IMR-90 (cell line): ENCODE data around the gene PRELID3B. TPM values are rescaled to one million over a fixed set of nuclear protein-coding genes. Genes with fewer than 3 reads are reported as not detected.

Source experiments
- ATAC-seq: fragments of 200-7000 bp; cut with Tn5 transposase; 2 replicates; pipeline ENCODE4 v1.9.1; 2020; ENCODE audit warnings: low read depth, mild to moderate bottlenecking, moderate library complexity
- BruUV-seq: library from RNA; stranded (reverse); fragments of 400-500 nt; replicated peaks from 2 replicates; lab custom pipeline; 2021; lab: Mats Ljungman, UMichigan
- CTCF ChIA-PET: fragments of 300-600 bp; formaldehyde crosslinking; extraction: SDS; loops from one replicate; lab custom pipeline; 2021; ENCODE audit warnings: antibody characterized with exemption; lab: Yijun Ruan, JAX
- POLR2A ChIA-PET: fragments of 300-600 bp; sonication (Branson Sonifier 250); formaldehyde crosslinking; loops from one replicate; lab custom pipeline; 2022; ENCODE audit warnings: antibody characterized with exemption; ENCODE audit not compliant: unreplicated experiment; lab: Charles Lee
- DNase-seq: peaks from one replicate; pipeline ENCODE4 v3.0.0; 2013
- H2AFZ ChIP-seq: replicated peaks from 2 replicates; pipeline ENCODE3; 2013; ENCODE audit warnings: low read length, mild to moderate bottlenecking; ENCODE audit not compliant: poor library complexity
- H2AK5ac ChIP-seq: 2 replicates; pipeline ENCODE4 v1.6.1; 2013; ENCODE audit warnings: low read depth, low read length, inconsistent platforms
- H2AK9ac ChIP-seq: replicated peaks from 2 replicates; pipeline ENCODE3; 2013; ENCODE audit warnings: mild to moderate bottlenecking, low read depth, low read length, moderate library complexity; ENCODE audit not compliant: poor library complexity
- H2BK120ac ChIP-seq: 2 replicates; pipeline ENCODE4 v1.6.1; 2013; ENCODE audit warnings: low read depth, low read length, inconsistent platforms
- H2BK15ac ChIP-seq: 3 replicates; pipeline ENCODE4 v1.6.1; 2013; ENCODE audit warnings: low read depth, low read length, inconsistent platforms
- H2BK20ac ChIP-seq: 2 replicates; pipeline ENCODE4 v1.6.1; 2013; ENCODE audit warnings: low read depth, mild to moderate bottlenecking, inconsistent platforms, low read length, moderate library complexity
- H2BK5ac ChIP-seq: 2 replicates; pipeline ENCODE4 v1.6.1; 2013; ENCODE audit warnings: mild to moderate bottlenecking, low read depth, low read length, inconsistent platforms; ENCODE audit not compliant: poor library complexity, severe bottlenecking
- H3K14ac ChIP-seq: replicated peaks from 2 replicates; pipeline ENCODE4 v1.6.1; 2013; ENCODE audit warnings: low read depth, low read length, inconsistent platforms
- H3K18ac ChIP-seq: 2 replicates; pipeline ENCODE4 v1.6.1; 2013; ENCODE audit warnings: low read depth, low read length, control low read depth
- H3K23ac ChIP-seq: 2 replicates; pipeline ENCODE4 v1.6.1; 2013; ENCODE audit warnings: low read depth, low read length, inconsistent platforms
- H3K27ac ChIP-seq: 2 replicates; pipeline ENCODE4 v1.5.1; 2013; ENCODE audit warnings: mild to moderate bottlenecking, control low read depth, low read length; ENCODE audit not compliant: insufficient read depth
- H3K27me3 ChIP-seq: 2 replicates; pipeline ENCODE4 v1.6.1; 2013; ENCODE audit warnings: low read length; ENCODE audit not compliant: control insufficient read depth, insufficient read depth
- H3K36me3 ChIP-seq: 2 replicates; pipeline ENCODE4 v1.6.1; 2013; ENCODE audit warnings: low read length, mixed read lengths; ENCODE audit not compliant: control insufficient read depth, insufficient read depth
- H3K4ac ChIP-seq: 2 replicates; pipeline ENCODE4 v1.6.1; 2013; ENCODE audit warnings: low read depth, low read length, inconsistent platforms
- H3K4me1 ChIP-seq: 2 replicates; pipeline ENCODE4 v1.6.1; 2013; ENCODE audit warnings: low read length, mixed read lengths; ENCODE audit not compliant: control insufficient read depth, insufficient read depth
- H3K4me2 ChIP-seq: 2 replicates; pipeline ENCODE4 v1.6.1; 2013; ENCODE audit warnings: low read depth, mild to moderate bottlenecking, control low read depth, low read length, moderate library complexity
- H3K4me3 ChIP-seq: 2 replicates; pipeline ENCODE4 v1.5.1; 2013; ENCODE audit warnings: low read depth, mild to moderate bottlenecking, control low read depth, low read length, moderate library complexity; ENCODE audit not compliant: insufficient read depth
- H3K56ac ChIP-seq: 2 replicates; pipeline ENCODE4 v1.6.1; 2013; ENCODE audit warnings: low read length, inconsistent platforms; ENCODE audit not compliant: insufficient read depth; ENCODE audit errors: extremely low read depth
- H3K79me1 ChIP-seq, 2 experiments: 2 replicates each; pipeline ENCODE4 v1.6.1; 2013; ENCODE audit warnings: low read length in 2 of 2, inconsistent platforms in 1 of 2, low read depth in 1 of 2
- H3K9ac ChIP-seq: 2 replicates; pipeline ENCODE4 v1.6.1; 2013; ENCODE audit warnings: low read depth, low read length, control low read depth
- H3K9me1 ChIP-seq: 2 replicates; pipeline ENCODE4 v1.6.1; 2013; ENCODE audit warnings: low read length, inconsistent platforms; ENCODE audit not compliant: insufficient read depth
- H3K9me3 ChIP-seq: 2 replicates; pipeline ENCODE4 v1.6.1; 2013; ENCODE audit warnings: low read length; ENCODE audit not compliant: control insufficient read depth, insufficient read depth
- H4K20me1 ChIP-seq: 2 replicates; pipeline ENCODE4 v1.6.1; 2013; ENCODE audit warnings: low read length, inconsistent platforms; ENCODE audit not compliant: insufficient read depth
- H4K5ac ChIP-seq: 2 replicates; pipeline ENCODE4 v1.6.1; 2013; ENCODE audit warnings: mild to moderate bottlenecking, low read depth, low read length, control low read depth
- H4K8ac ChIP-seq, 2 experiments: 2 replicates each; pipeline ENCODE4 v1.6.1; 2013; ENCODE audit warnings: low read depth in 2 of 2, low read length in 2 of 2, control low read depth in 1 of 2, inconsistent platforms in 1 of 2
- H4K91ac ChIP-seq: 2 replicates; pipeline ENCODE4 v1.6.1; 2013; ENCODE audit warnings: low read depth, low read length, inconsistent platforms; ENCODE audit not compliant: insufficient read depth
- POLR2A ChIP-seq: IDR thresholded peaks from 2 replicates; pipeline ENCODE4 v1.6.1; 2012; ENCODE audit warnings: mild to moderate bottlenecking, low read depth, low read length
- WGBS, 2 experiments: methylation state at CpG; one replicate each; pipeline versions ENCODE4 v1.1.5 to v1.1.7; 2013; ENCODE audit warnings: missing lambda C conversion rate in 2 of 2; ENCODE audit not compliant: insufficient read length in 1 of 2; ENCODE audit errors: extremely low coverage in 2 of 2; 5-methylcytosine and 5-hydroxymethylcytosine counted together
- dilution Hi-C: fragments of 300-500 bp; cut with HindIII; formaldehyde crosslinking; loops from one replicate; pipeline ENCODE4 v1.14.3; 2018; ENCODE audit warnings: low sequenced_read_pairs; ENCODE audit not compliant: unreplicated experiment
- in situ Hi-C: fragments of 300-500 bp; cut with MboI; formaldehyde crosslinking; loops from 3 replicates; pipeline ENCODE4 v1.14.3; 2019; ENCODE audit warnings: low sequenced_read_pairs, inconsistent platforms, mixed read lengths
- intact Hi-C: fragments of 100-400 bp; cut with micrococcal nuclease; formaldehyde crosslinking; loops from 2 replicates; pipeline ENCODE4 v1.10.0; 2022
- polyA plus RNA-seq, 3 experiments: library from polyadenylated mRNA; depleted of rRNA; stranded (reverse); fragments of >200 nt; gene quantifications; 2 replicates each; pipeline ENCODE4 v1.2.3, GENCODE V29; 2012; ENCODE audit warnings: low replicate concordance in 1 of 3
- total RNA-seq: library from RNA; depleted of rRNA; stranded (reverse); fragments of >200 nt; gene quantifications from 2 replicates; pipeline ENCODE4 v1.2.3, GENCODE V29; 2012

Gene PRELID3B
- total and polyA plus RNA-seq, 2 of the 4 experiments (the other 2 are of a cell fraction), result 24.8 to 41.9 TPM

DNA sequence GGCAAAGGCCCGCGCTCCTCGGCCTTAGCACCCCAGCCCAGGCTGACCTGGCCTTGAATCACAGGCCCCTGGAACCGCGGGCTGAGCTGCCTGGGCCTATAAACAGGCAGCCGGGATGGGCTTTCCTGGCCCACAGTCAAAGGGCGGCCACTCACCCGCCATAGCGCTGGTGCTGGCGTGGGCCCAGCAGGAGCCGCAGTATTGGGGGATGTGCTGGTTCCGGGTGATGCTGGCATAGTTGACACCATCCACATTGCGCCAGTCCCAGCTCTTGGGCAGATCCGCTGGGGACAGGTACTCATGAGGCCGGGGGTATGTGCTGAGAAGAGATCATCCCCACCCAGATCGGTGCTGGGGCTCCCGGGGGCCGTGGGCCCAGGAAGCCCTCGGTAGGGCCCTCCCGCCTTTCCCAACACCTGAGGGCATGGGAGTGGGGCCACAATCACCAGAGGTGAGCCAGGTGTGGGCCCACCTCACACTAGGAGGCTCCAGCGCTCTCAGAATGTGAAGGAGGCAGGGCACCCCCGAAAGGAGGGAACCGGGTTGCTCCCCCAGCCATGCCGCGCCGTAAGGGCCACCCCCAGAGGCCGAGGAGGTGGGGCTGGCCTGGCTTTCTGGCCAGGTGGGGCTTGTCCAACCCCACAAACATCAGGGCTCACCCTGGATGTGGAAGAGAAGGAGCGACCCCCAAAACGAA is 36.3 kb downstream of the PRELID3B start:
- Histone ChIP-seq H3K79me1 (peaks cover 10 to 35% of the 10 kb centered on the region in 2 experiments; a peak in 3 of 4 replicates), H3K27ac (peak overlapping the region; percentile 33; the same call in 1 of the 2 replicates), H3K4me1 (peaks cover 18% of the 10 kb centered on the region), H2BK15ac (no peak overlapping the region), H3K9me3 (no peaks in the 10 kb centered on the region), H2BK120ac (peak overlapping the region; percentile 46), H3K9ac (peak overlapping the region; percentile 92), H3K14ac (peak overlapping the region; percentile 76), H2AFZ (peak overlapping the region; percentile 94), H4K5ac (peak overlapping the region; percentile 83), H3K4ac (peak overlapping the region; percentile 81), H3K23ac (peak overlapping the region; percentile 88), H2AK9ac (peak overlapping the region; percentile 85), H2AK5ac (peak overlapping the region; percentile 86), H3K9me1 (peaks cover 15% of the 10 kb centered on the region; the same call in 1 of the 2 replicates), H3K56ac (no peak overlapping the region), H3K4me2 (peak overlapping the region; percentile 89), H3K36me3 (peaks cover 5% of the 10 kb centered on the region), H4K91ac (peak overlapping the region; percentile 23), H2BK20ac (no peak overlapping the region; the same call in 1 of the 2 replicates), H2BK5ac (peak overlapping the region; percentile 1), H4K8ac (peak overlapping the region; percentile 86 to 99), H3K27me3 (no peaks in the 10 kb centered on the region), H4K20me1 (no peaks in the 10 kb centered on the region; the same call in 1 of the 2 replicates), H3K4me3 (peak overlapping the region; percentile 66), H3K18ac (no peak overlapping the region; the same call in 1 of the 2 replicates)
- WGBS, 2 experiments, result 83% methylated on average over 8 of the region's 29 CpGs; no CpG with 5 or more reads in 1 of the 2 experiments
- BruUV-seq, result no TSS peak
- in situ Hi-C loops, result no loop called here
- ChIA-PET CTCF (no interaction called here), POLR2A (no interaction called here)
- dilution Hi-C loops, result no loop called here
- TF ChIP-seq POLR2A, result no peak
- intact Hi-C loops, result no loop called here
- no peak for DNase-seq
- peak; percentile 8; the same call in 1 of the 2 replicates for ATAC-seq
